Lower leg skin (tissue), 4 donors: Measurements from ENCODE around the gene ADGRV1. TPM values are rescaled to one million over a fixed set of nuclear protein-coding genes. Genes with fewer than 3 reads are reported as not detected.

Experiments used
- DNase-seq, 2 donors: peaks; one replicate each; pipeline ENCODE4 v3.0.0-alpha.2; 2019; ENCODE audit warnings: low spot score in 2 of 2
- H3K4me3 ChIP-seq: fragments of 200-600 bp; sonication (generic); 2 replicates; pipeline ENCODE4 v1.5.1; 2017; ENCODE audit warnings: mild to moderate bottlenecking, low read depth; ENCODE audit not compliant: poor library complexity, severe bottlenecking
- CTCF ChIP-seq, 3 donors: fragments of 450-650 bp; IDR thresholded peaks; one replicate each; pipeline ENCODE4 v1.5.1; 2016; ENCODE audit warnings: antibody characterized with exemption in 3 of 3, mild to moderate bottlenecking in 3 of 3, moderate library complexity in 2 of 3
- POLR2A ChIP-seq, 2 donors: fragments of 450-650 bp; IDR thresholded peaks; one replicate each; pipeline ENCODE4 v1.6.1; 2016 to 2017; ENCODE audit warnings: antibody characterized with exemption in 2 of 2, mild to moderate bottlenecking in 1 of 2, moderate library complexity in 1 of 2
- WGBS, 2 donors: methylation state at CpG; one replicate each; pipeline ENCODE4 v1.1.5; 2018; 5-methylcytosine and 5-hydroxymethylcytosine counted together
- intact Hi-C: fragments of 100-400 bp; cut with DNase I; formaldehyde crosslinking; loops from one replicate; pipeline ENCODE4 v1.15.0; 2023; ENCODE audit warnings: low total_unique reads
- total RNA-seq, 4 donors: library from RNA; depleted of rRNA; stranded (reverse); fragments of >200 nt; gene quantifications; one replicate each; pipeline ENCODE4 v1.1.0, GENCODE V29; 2016

Gene ADGRV1
- total RNA-seq, 4 donors from 2014 or later = 1.2 to 4.0 (median 2.7) TPM

DNA sequence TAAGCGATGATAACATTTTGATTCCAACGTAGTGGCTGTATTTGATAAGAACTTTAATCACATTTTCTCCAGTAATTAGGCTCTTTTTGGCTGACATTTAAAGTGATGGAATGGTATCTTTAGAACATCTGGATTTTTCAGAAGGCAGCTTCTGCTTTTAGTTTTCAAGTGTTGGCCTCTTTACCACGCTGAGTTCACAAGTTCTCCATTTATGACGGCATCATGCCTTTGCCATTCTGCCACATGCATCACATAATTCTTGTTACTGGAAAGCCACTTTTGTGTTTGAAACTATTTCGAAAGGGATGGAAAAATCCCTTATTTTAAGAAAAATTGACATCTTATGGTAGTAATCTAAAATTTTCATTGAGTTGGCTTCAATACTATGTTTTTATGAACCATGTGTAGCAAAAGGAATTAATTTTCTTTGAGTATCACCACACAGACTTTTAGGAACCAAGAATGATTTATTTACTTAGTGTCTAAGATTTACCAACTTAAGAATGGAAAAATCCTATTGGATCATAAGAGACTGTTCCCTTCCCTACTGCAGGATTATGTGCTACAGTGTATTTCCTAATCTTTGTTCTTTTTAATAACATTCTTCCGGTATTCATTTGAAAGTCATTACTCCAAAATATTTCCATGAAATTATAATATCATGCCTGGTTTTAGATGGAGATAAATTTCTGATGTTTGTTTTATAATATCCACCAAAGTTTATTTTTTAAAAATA, 344.2 kb downstream of the ADGRV1 start:
- intact Hi-C loops = no loop called here
- H3K4me3 ChIP-seq = no peak overlapping the region
- TF ChIP-seq POLR2A (IDR thresholded peaks at IDR 0.05) = no peak
- no peak for TF ChIP-seq CTCF (IDR thresholded peaks at IDR 0.05)
- 51 to 63% methylated on average over 6 of the region's 6 CpGs for WGBS, 2 donors
- no peak for DNase-seq

GRCh38 chr5:90909101-90909503, 350.5 kb downstream of the ADGRV1 start:
- 35 to 38% methylated on average over 3 of the region's 3 CpGs for WGBS, 2 donors
- intact Hi-C loops = no loop called here
- TF ChIP-seq POLR2A (IDR thresholded peaks at IDR 0.05) = no peak
- no peak overlapping the region for H3K4me3 ChIP-seq
- DNase-seq = no peak

- 63 to 67% methylated on average over 6 of the region's 6 CpGs for WGBS, 2 donors
- TF ChIP-seq CTCF (IDR thresholded peaks at IDR 0.05) = no peak
- TF ChIP-seq POLR2A (IDR thresholded peaks at IDR 0.05) = no peak
- DNase-seq = no peak
- H3K4me3 ChIP-seq = no peak overlapping the region
- intact Hi-C loops = no loop called here
Observed at GRCh38 chr5:90909940-90910339, 351.3 kb downstream of the ADGRV1 start.

DNA sequence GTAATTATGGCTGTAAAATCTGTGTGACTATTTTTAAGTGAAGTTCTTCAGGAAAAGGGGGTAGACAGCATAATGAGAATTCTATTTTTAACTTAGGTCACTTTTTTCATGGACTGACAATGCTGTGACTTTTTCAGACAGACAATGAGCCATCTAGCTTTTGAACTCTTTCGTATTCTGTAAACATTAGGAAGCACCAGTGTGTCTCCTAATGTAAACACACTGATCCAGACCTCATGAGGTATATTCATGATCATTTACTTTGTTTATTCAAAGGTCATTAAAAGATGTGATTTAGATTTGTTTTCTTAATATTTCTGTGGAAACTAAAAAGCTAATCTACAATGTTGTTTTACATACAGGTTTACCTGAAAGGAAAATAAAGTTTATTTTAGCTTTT, 352.6 kb downstream of the ADGRV1 start:
- H3K4me3 ChIP-seq = no peak overlapping the region
- WGBS, 2 donors = 62 to 75% methylated on average over 1 of the region's 1 CpG
- TF ChIP-seq CTCF (IDR thresholded peaks at IDR 0.05) (no peak), POLR2A (IDR thresholded peaks at IDR 0.05) (no peak)
- DNase-seq = no peak
- intact Hi-C loops = no loop called here

DNA sequence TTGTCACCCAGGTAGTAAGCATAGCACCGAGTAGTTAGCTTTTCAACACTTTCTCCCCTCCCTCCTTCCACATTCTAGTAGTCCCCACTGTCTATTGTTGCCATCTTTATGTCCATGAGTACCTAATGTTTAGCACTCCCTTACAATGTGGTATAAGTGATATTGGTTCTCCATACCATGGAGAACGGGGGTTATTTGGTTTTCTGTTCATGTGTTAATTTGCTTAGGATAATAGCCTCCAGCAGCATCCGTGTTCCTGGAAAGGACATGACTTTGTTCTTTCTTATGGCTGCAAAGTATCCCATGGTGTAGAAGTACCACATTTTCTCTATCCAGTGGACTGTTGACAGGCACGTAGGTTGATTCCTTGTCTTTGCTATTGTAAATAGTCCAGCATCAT, 353.9 kb downstream of the ADGRV1 start:
- no peak overlapping the region for H3K4me3 ChIP-seq
- intact Hi-C loops = no loop called here
- WGBS, 2 donors = 88 to 96% methylated on average over 4 of the region's 4 CpGs
- DNase-seq = no peak
- no peak for TF ChIP-seq POLR2A (IDR thresholded peaks at IDR 0.05)
- TF ChIP-seq CTCF (IDR thresholded peaks at IDR 0.05) = no peak

GRCh38 chr5:90915393-90915792, 356.8 kb downstream of the ADGRV1 start:
- TF ChIP-seq POLR2A (IDR thresholded peaks at IDR 0.05) (no peak), CTCF (IDR thresholded peaks at IDR 0.05) (no peak)
- DNase-seq = no peak
- 81 to 88% methylated on average over 4 of the region's 4 CpGs for WGBS, 2 donors
- intact Hi-C loops = no loop called here
- no peak overlapping the region for H3K4me3 ChIP-seq
